Chondrocyte (in vitro differentiated cells): ENCODE data around the gene CFAP74. TPM values are rescaled to one million over a fixed set of nuclear protein-coding genes. Genes with fewer than 3 reads are reported as not detected.

Experiments used
- DNase-seq: peaks from one replicate; pipeline ENCODE4 v3.0.0; 2021; ENCODE audit warnings: mixed read lengths, low spot score
- H3K27ac Mint-ChIP-seq: one replicate; pipeline ENCODE4 v1.8.0; 2021; ENCODE audit warnings: mild to moderate bottlenecking, moderate library complexity, mixed read lengths; ENCODE audit not compliant: unreplicated experiment
- H3K27me3 Mint-ChIP-seq: 2 replicates; pipeline ENCODE4 v1.8.0; 2021; ENCODE audit warnings: low read depth, mixed read lengths
- H3K36me3 Mint-ChIP-seq: 2 replicates; pipeline ENCODE4 v1.8.0; 2021; ENCODE audit warnings: low read depth, mixed read lengths
- H3K4me1 Mint-ChIP-seq: 2 replicates; pipeline ENCODE4 v1.8.0; 2021; ENCODE audit warnings: low read depth, mild to moderate bottlenecking, mixed read lengths
- H3K4me3 Mint-ChIP-seq: one replicate; pipeline ENCODE4 v1.8.0; 2021; ENCODE audit warnings: mild to moderate bottlenecking, moderate library complexity, mixed read lengths; ENCODE audit not compliant: unreplicated experiment
- H3K9me3 Mint-ChIP-seq: 2 replicates; pipeline ENCODE4 v1.8.0; 2021; ENCODE audit warnings: low read depth, mixed read lengths
- CTCF ChIP-seq: fragments of 200-600 bp; sonication (generic); IDR thresholded peaks from 2 replicates; pipeline ENCODE4 v1.5.0; 2021; ENCODE audit warnings: antibody characterized with exemption, mild to moderate bottlenecking, moderate library complexity
- total RNA-seq: library from RNA; stranded (reverse); gene quantifications from 3 replicates; pipeline ENCODE4 v1.2.1, GENCODE V29; 2021

The CFAP74 gene
- total RNA-seq, 1 donor from 2014 or later = not detected

DNA sequence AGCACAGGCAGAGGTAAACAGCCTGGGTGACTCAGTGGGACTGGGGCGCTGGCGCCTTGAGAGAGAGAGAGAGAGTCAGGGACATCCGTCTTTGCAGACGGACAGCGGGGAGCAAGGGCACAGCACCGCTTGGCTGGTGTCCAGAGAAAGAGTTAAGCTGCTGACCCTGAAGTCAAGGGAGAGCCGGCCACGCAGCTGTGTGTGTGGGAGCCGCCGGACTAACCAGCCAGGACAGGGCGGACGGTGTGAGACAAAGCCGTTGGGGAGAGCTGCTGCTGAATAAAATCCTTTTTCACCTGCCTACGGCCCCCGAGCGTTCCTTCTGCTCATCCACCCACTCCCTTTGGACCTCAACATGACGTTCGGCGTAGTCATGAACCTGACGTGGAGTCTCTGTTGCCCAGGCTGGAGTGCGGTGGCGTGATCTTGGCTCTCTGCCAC is 14.5 kb downstream of the CFAP74 start:
- Mint-ChIP-seq H3K27ac (no peak overlapping the region), H3K27me3 (peaks cover 23% of the 10 kb centered on the region), H3K9me3 (no peaks in the 10 kb centered on the region), H3K36me3 (no peaks in the 10 kb centered on the region), H3K4me3 (no peak overlapping the region), H3K4me1 (peaks cover 5% of the 10 kb centered on the region)
- no peak for DNase-seq
- TF ChIP-seq CTCF = no peak

DNA sequence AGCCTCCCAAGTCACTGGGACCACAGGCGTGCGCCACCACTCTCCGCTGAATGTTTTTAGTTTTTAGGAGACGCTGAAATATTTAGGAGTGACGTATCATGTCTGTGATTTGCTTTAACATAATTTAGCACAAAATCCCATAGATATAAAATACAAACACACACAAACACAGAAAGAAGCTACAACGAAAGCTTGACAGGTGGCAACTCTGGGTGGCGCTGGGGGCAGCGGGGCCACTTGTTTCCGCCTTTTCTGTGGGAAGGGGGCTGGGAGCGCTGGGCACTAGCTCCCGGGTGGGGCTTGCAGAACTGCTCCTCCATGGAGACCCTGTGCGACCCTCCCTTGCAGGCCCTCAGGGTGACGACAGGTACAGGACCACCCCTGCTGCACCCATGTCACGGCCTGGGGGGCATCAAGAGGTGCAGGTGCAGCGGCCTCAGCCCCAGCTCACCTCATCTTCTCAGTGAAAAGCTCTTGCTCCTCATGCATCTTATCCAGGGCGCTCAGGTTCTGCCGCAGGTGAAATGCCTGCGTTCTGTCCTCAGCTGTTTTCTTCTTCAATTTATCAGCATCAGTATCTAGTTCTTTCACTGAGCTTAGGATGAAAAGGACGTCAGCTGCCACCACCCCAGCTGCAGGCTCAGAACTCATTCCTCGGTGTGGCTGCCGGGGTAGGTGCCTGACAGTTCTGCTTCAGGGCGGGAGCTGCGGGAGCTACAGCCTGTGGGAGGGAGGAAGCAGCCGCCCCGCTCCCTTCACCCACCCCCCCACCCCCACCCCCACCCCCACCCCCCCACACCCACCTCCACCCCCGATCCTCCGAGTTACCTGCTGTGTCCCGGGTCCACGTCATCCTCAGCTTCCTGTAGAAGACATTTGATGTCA is 15.3 kb downstream of the CFAP74 start:
- no peak for DNase-seq
- no peak for TF ChIP-seq CTCF

GRCh38 chr1:1987142-1987510 is 16.5 kb downstream of the CFAP74 start:
- no peak for DNase-seq
- H3K27me3 Mint-ChIP-seq = peaks cover 23% of the 10 kb centered on the region
- peaks cover 5% of the 10 kb centered on the region for H3K4me1 Mint-ChIP-seq
- H3K4me3 Mint-ChIP-seq = no peak overlapping the region
- no peak for TF ChIP-seq CTCF
- no peaks in the 10 kb centered on the region for H3K36me3 Mint-ChIP-seq
- no peak overlapping the region for H3K27ac Mint-ChIP-seq
- H3K9me3 Mint-ChIP-seq = no peaks in the 10 kb centered on the region

More for the DNA sequence above, 15.3 kb downstream of the CFAP74 start:
- Mint-ChIP-seq H3K4me3 (no peak overlapping the region), H3K4me1 (peaks cover 5% of the 10 kb centered on the region), H3K27me3 (peaks cover 23% of the 10 kb centered on the region), H3K36me3 (no peaks in the 10 kb centered on the region), H3K9me3 (no peaks in the 10 kb centered on the region), H3K27ac (no peak overlapping the region)

DNA sequence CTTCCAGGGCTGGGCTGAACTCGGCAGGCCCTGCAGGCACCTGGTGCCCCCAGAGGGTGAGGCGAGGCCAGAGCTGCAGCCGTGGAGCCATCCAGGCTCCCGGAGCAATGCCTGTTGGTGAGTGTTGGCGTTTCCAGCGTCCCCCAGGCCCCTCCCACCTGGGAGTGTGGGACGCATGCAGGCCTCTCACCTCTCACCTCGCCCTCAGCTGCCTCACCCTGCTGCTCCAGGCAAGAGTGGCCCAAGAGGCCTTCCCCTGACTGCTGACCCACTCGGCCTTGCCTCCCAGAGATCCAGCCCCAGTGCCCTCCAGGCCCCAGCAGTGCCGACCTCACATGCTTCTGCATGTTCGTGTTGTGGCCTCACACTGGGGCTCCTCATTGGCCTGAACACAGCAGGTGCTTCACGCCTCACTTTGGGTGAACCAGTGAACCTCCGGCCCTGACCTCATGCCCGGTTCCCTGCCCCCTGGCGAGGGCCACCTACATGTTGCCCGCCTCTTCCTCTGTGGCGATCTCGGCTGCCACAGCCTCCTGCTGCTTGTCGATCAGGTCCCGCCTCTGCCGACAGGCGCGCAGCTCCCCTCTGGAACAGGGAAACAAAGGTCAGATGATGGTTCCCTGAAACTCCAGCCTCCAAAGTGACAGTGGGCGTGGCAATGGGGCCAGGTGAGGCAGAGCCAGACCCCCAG is 17.0 kb downstream of the CFAP74 start:
- Mint-ChIP-seq H3K4me1 (peaks cover 5% of the 10 kb centered on the region), H3K27ac (no peak overlapping the region), H3K9me3 (no peaks in the 10 kb centered on the region), H3K27me3 (peaks cover 23% of the 10 kb centered on the region), H3K4me3 (no peak overlapping the region), H3K36me3 (no peaks in the 10 kb centered on the region)
- TF ChIP-seq CTCF = no peak
- no peak for DNase-seq

GRCh38 chr1:1985375-1986050 is 18.1 kb downstream of the CFAP74 start:
- Mint-ChIP-seq H3K4me1 (peaks cover 5% of the 10 kb centered on the region), H3K36me3 (no peaks in the 10 kb centered on the region), H3K27me3 (peaks cover 19% of the 10 kb centered on the region), H3K4me3 (no peak overlapping the region), H3K27ac (no peak overlapping the region), H3K9me3 (no peaks in the 10 kb centered on the region)
- no peak for TF ChIP-seq CTCF
- DNase-seq = no peak
